ENCODE data around the gene ONECUT1. TPM values are rescaled to one million over a fixed set of nuclear protein-coding genes. Genes with fewer than 3 reads are reported as not detected.

ONECUT1 gene
- total RNA-seq, 1 donor from 2014 or later = not detected

- intact Hi-C loops (cut with micrococcal nuclease) = no loop called here
- no peak for ATAC-seq
- DNase-seq = no peak
Observed at GRCh38 chr15:52710708-52711389, 79.3 kb downstream of the ONECUT1 start.

GRCh38 chr15:52710050-52710707, 80.0 kb downstream of the ONECUT1 start:
- intact Hi-C loops (cut with micrococcal nuclease) = no loop called here
- DNase-seq = no peak
- ATAC-seq = no peak

GRCh38 chr15:52709187-52709981, 80.8 kb downstream of the ONECUT1 start:
- intact Hi-C loops (cut with micrococcal nuclease) = no loop called here

More at GRCh38 chr15:52709187-52709981, 80.8 kb downstream of the ONECUT1 start:
- DNase-seq = no peak
- peak; percentile 45 for ATAC-seq

Other genes with a start within 250 kb of the ONECUT1 start
- 165 TPM for gene ARPP19, start 221.3 kb downstream of the ONECUT1 start, total RNA-seq
- 27.5 TPM for gene ATOSA, start 110.9 kb downstream of the ONECUT1 start, total RNA-seq